Measurements from ENCODE around the gene TRAFD1.

Gene TRAFD1

DNA sequence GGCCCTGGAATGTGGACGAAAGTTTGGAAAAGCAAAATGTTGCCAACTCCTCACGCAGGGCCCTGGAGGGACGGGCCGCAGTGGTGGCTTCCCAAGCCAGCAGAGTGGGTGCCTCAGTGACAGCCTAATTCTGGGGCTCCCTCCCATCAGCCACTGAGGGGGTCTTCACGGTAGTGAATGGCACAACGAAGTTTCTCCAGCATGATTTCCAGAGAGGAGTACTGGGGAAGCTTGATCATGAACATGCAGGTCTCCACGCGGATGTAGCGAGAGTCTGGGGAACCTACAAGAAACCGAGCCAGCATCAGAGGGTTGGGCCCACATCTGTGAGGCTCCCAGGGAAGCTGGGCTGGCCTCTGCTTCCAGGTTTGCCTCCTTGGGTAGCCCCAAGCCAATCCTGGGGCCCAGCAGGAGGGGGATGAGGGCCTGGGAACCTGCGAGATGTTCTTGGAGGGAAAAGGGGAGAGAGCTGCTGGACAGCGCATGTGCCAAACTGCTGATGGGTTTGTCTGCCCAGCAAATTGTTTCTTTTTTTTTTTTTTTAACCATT lies 37.0 kb downstream of the TRAFD1 start:
- DNase-seq (ENCODE audit: low spot score in 2 of 2): no peak
- Mint-ChIP-seq H3K4me3 (no peak overlapping the region), H3K36me3 (peaks cover 46% of the 10 kb centered on the region)

DNA sequence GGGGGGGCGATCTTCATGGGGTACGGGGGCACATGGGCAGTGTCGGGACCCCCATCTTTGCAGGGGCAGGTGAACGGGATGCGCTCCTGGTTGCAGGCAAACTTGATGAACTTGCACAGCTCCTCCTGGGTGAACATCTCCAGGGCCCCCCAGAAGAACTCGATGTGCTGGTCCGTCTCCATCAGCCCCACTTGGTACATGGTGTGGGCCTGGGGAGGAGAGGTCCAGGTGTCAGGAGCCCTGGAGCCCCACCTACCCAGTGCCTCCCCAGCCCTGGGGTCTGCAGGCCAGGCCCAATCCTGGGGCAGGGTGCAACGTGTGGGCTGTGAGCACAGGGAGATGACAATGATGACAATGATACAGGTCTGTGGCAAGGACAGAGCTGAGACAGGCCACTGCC lies 37.7 kb downstream of the TRAFD1 start:
- Mint-ChIP-seq H3K9me3 (peaks cover 3% of the 10 kb centered on the region), H3K4me3 (no peak overlapping the region), H3K36me3 (peaks cover 40% of the 10 kb centered on the region), H3K27ac (no peak overlapping the region), H3K4me1 (peaks cover 18% of the 10 kb centered on the region)
- ATAC-seq (no peak), DNase-seq (ENCODE audit: low spot score in 2 of 2) (no peak)

More for the DNA sequence above, 37.0 kb downstream of the TRAFD1 start:
- H3K4me1 Mint-ChIP-seq: peaks cover 24% of the 10 kb centered on the region
- no peak for ATAC-seq
- H3K27ac Mint-ChIP-seq: no peak overlapping the region
- H3K9me3 Mint-ChIP-seq: peaks cover 9% of the 10 kb centered on the region

DNA sequence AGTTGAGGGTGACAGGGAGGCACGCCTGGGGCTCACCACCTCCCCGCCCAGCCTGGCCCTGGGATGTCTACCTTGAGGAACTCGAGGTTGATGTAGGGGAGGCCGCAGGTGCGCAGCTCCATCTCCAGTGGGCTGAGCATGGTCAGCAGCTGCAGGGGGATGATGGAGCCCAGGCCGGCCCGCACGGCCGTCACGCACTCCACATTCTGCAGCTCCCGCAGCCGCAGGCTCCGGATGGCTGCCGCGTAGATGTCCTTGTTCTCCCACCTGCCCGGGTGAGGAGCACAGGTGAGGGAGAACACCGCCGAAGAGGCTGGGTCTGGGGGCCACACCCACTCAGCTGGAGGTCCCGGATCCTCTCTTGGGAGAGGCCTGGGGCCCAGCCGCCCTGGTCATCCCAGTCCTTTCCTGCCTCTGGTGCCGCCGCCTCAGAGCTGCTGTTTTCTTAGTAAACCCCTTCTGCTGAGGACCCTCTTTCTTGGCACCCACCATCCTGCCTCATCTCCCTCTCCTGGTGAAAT lies 38.2 kb downstream of the TRAFD1 start:
- ATAC-seq (no peak), DNase-seq (ENCODE audit: low spot score in 2 of 2) (no peak)
- Mint-ChIP-seq H3K27ac (peak overlapping the region; percentile 37), H3K4me3 (no peak overlapping the region), H3K4me1 (peaks cover 14% of the 10 kb centered on the region), H3K9me3 (no peaks in the 10 kb centered on the region), H3K36me3 (peaks cover 38% of the 10 kb centered on the region)

DNA sequence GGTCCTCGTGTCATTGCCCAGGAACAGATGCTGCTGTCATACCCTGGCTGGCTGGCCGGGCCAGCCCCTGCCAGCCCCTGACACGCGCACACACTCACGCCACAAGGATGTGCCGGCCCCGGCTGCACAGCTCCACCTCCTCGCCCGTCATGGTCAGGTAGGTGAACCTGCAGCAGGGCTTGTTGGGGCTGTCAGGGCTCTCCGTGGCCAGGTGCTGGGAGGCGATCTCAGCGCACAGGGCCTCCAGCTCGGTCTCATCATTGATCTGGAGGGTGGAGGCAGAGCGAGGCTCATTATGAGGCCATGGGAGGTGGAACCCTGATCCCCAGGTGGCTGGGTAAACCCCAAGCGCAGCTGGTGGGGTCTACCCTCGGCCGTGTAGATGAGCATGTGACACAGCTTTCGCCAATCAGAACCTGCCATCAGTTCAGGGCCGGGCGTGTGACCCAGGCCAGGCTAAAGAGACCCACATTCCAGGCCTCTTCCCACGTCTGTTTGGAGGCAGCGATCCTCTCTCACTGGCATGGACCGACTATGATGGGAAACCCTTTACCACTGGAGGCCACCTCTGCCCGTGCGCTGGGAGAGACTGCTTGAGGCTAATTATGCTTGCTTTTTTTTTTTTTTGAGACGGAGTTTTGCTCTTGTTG lies 38.8 kb downstream of the TRAFD1 start:
- no peak overlapping the region for H3K4me3 Mint-ChIP-seq
- peaks cover 31% of the 10 kb centered on the region for H3K36me3 Mint-ChIP-seq
- H3K4me1 Mint-ChIP-seq: peaks cover 8% of the 10 kb centered on the region
- ATAC-seq: no peak
- peak overlapping the region; percentile 37 for H3K27ac Mint-ChIP-seq
- no peaks in the 10 kb centered on the region for H3K9me3 Mint-ChIP-seq
- no peak for DNase-seq (ENCODE audit: low spot score in 2 of 2)

DNA sequence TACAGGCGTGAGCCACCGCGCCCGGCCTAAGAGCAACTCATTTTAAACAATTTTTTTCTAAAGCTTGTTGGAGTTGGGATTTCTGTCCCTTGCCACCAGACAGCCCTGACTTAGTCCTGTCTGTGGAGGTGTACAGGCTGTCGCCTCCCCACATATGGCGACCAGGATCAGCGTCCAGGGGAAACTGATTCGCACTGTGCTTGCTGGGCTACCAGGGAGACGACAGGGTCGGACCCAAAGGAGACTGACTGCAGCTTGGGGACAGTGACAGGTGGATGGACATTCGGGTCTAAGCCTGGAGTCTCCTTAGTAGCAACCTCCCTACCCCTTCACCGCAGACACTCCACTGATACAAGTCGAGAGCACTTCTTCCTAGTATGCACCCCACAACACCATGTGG lies 40.3 kb downstream of the TRAFD1 start:
- Mint-ChIP-seq H3K9me3 (no peaks in the 10 kb centered on the region), H3K4me1 (peaks cover 9% of the 10 kb centered on the region), H3K27ac (peak overlapping the region; percentile 60), H3K4me3 (no peak overlapping the region), H3K36me3 (peaks cover 27% of the 10 kb centered on the region)
- no peak for ATAC-seq
- no peak for DNase-seq (ENCODE audit: low spot score in 2 of 2)

DNA sequence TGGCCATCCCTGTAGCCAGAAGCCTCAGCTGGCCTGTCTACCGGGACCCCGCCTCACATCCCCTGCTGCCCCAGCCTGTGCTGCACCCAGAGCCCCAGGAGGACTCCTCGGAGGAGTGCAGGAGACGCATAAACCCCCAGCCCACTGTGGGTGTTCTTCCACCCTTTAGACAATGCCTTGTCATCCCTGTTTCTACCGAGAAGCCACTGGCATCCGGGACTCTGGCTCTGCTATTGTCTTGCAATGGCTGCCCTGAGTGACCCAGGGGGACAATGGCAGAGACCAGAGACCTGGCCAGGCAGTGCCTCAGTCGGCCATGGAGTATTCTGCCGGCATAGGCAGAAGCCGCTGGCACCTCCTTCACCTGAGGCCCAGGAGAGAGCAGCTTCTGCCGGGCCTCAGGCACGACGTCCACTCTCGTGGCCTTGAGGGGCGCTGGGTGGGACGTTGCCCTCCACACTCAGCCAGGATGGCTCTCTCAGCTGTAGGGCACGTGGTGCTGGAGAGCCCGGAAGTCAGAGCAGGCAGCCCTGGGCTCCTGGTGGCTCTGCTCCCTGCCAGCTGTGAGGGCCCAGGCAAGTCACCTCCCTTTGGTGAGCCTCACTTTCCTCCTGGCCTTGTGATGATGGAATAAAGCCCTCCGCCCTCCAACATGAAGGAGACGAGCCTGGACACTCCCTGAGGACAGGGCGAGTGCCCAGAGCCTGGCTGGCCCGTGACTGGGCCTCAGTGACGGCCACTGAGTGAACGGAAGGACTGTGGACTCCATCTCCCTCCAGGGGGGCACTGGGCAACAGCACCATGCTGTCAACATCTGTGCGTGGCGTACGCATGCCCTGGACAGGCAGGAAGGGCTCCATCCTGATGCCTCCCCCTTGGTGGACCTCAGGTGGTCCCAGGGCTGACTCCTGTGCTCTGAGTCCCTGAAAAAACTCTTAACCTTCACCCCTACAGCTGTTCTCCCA lies 41.0 kb downstream of the TRAFD1 start:
- no peaks in the 10 kb centered on the region for H3K9me3 Mint-ChIP-seq
- peaks cover 9% of the 10 kb centered on the region for H3K4me1 Mint-ChIP-seq
- no peak overlapping the region for H3K4me3 Mint-ChIP-seq
- DNase-seq (ENCODE audit: low spot score in 2 of 2) (no peak), ATAC-seq (no peak)
- H3K27ac Mint-ChIP-seq: peak overlapping the region; percentile 60
- H3K36me3 Mint-ChIP-seq: peaks cover 27% of the 10 kb centered on the region

DNA sequence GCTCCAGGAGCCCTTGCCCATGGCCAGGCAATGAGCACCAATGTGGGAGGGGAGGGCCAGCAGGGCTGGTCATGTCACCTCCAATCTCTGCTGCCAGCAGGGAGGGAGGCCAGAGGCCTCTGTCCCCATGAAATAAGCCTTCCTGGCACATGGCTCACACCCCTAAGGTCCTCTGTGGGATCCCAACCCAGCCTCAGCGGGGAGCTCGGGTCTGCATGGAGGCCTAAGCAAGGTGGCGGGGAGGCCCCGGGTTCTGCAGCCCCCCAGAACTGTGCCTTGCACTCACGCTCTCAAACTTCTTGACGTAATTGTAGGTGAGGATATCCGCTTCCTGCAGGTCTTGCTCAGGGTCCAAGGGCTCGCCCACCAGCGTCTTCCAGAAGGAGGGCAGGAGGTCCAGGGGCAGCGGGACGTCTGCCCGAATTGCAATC lies 41.7 kb downstream of the TRAFD1 start:
- Mint-ChIP-seq H3K27ac (peak overlapping the region; percentile 34), H3K36me3 (peaks cover 26% of the 10 kb centered on the region), H3K9me3 (no peaks in the 10 kb centered on the region), H3K4me1 (peaks cover 9% of the 10 kb centered on the region), H3K4me3 (no peak overlapping the region)
- DNase-seq (ENCODE audit: low spot score in 2 of 2) (no peak), ATAC-seq (no peak)

DNA sequence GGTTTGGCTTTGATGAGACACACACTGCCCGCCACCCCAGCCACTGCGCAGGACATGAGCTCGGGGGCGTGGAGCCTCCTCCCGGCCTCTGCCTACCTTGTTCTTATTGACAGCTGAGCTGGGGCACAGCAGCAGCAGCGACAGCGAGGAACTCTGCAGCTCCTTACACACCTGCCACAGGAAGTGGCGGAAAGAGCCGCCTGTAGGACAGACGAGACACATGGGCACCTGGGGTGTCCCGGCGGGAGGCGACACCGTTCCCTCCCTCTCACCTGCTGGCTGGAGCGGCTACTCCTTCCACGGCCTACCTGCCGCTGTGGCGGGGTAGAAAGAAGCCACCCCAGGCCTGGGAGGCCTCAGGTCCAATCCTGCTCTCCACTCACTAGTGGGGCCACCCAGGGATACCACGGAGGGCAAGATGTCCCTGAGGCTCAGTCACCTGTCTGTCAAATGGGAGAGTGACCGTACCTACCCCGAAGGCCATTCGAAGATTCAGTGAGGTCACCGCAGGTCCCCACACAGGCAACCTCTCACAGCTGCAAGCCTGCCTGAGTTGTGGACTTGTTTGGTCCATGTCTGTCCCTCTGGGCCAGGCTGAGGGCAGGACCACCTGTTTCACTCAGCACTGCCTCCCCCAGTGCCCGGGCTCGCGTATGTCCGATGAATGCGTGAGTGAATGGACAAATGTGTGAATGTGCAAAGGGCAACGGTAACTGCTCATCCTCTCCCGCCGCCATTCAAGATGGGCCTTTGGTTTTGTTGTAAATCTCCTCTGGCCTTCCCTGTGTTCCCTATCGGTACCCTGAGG lies 42.6 kb downstream of the TRAFD1 start:
- ATAC-seq: no peak
- Mint-ChIP-seq H3K27ac (peak overlapping the region; percentile 34), H3K36me3 (peaks cover 18% of the 10 kb centered on the region), H3K4me1 (peaks cover 9% of the 10 kb centered on the region), H3K4me3 (no peak overlapping the region), H3K9me3 (no peaks in the 10 kb centered on the region)
- no peak for DNase-seq (ENCODE audit: low spot score in 2 of 2)

DNA sequence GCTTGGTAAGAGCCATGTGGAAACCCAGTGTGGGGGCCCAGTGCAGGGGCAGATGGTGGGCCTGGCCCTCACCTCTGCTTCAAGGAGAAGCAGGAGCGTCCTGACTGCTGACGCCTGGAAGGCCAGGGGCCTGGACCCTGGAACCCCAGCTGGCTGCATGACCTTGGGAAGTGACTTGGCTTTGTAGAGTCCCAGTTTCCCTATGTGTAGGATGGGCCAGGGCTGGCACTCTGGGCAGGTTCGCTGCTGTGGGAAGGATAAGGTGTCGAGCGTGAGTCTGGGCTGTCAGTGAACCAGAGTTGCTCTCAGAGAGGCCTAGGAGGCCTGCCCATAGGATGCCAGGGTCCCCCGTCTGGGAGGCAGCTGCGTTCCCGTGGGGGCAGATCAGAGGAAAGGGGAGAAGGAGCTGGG lies 43.2 kb downstream of the TRAFD1 start:
- DNase-seq (ENCODE audit: low spot score in 2 of 2) (no peak), ATAC-seq (no peak)
- Mint-ChIP-seq H3K4me1 (peaks cover 9% of the 10 kb centered on the region), H3K36me3 (peaks cover 18% of the 10 kb centered on the region), H3K27ac (no peak overlapping the region), H3K4me3 (no peak overlapping the region), H3K9me3 (no peaks in the 10 kb centered on the region)

DNA sequence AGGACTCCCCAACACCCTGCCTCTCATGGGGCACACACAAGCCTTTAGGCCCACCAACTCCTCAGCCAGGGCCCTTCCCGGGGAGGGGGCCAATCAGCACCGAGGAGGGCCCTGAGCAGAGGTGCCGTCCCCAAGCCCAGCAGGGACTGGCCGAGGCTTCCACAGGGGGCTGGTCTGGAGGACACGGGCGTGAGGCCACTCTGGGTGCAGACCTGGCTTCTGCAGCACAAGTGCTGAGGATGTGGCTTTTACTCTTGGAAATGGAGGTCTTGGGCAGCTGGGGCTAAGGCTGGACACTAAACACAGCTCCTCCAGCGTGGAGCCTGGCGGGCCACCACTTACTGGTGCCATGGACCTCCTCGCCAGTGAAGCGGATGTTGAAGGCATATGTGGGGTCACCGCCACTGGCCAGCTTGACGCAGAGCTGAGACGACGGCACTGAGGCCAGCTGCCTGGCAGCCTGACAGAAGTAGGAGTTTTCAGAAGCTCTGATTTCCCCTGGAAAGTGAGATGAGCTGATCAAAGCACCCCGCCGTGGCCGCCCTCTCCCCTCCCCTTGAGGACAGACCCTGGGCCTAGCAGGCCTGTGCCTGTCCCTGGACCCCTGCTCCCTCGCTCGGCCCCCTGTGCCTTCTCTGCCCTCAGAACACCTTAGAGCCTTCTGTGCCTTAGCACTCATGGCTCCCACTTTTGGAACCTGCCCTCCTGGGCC lies 44.0 kb downstream of the TRAFD1 start:
- Mint-ChIP-seq H3K27ac (peak overlapping the region; percentile 77), H3K9me3 (no peaks in the 10 kb centered on the region), H3K36me3 (peaks cover 18% of the 10 kb centered on the region), H3K4me1 (peaks cover 9% of the 10 kb centered on the region), H3K4me3 (no peak overlapping the region)
- DNase-seq (ENCODE audit: low spot score in 2 of 2): no peak
- peak; percentile 12 for ATAC-seq

DNA sequence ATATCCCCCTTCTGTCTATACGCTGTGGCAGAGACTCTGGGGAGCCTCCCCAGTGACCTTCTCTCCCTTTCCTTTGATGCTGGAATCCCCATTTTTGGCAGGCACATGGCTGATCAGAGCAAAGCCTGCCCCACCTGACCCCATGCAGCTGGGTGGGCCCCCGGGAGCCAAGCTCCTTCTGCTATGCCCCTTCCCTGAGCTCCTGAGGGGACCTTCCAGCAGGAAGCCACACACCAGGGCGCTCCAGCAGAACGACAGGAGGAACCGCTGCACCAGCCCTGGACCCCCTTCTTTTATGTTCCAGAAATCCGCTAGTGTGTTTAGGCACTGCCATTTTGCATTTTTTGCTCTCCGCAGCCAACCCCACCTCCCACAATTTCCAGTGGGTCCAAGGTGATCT lies 44.6 kb downstream of the TRAFD1 start:
- Mint-ChIP-seq H3K27ac (peak overlapping the region; percentile 77), H3K4me3 (no peak overlapping the region), H3K4me1 (peaks cover 9% of the 10 kb centered on the region), H3K36me3 (peaks cover 25% of the 10 kb centered on the region), H3K9me3 (no peaks in the 10 kb centered on the region)
- DNase-seq (ENCODE audit: low spot score in 2 of 2) (no peak), ATAC-seq (no peak)

DNA sequence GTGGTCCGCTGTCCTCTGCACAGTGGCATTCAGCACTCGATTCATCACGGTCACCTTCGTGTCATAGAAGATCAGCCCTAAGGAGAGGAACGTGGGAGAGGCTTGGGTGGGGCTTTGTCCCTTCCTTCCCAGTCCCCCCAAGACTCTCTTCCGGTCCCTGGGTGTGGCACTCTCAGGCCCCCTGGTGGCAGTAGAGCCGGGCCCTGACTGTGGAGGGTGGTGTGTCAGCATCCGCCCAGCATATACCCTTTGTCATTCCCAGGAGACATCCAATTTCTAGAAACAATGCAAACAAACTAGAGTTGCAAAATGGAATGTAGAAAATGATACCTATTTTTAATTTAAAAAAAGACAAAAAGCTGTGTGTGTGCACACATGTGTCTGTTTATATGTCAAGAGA lies 45.0 kb downstream of the TRAFD1 start:
- ATAC-seq (peak; percentile 45), DNase-seq (ENCODE audit: low spot score in 2 of 2) (no peak)
- Mint-ChIP-seq H3K4me3 (no peak overlapping the region), H3K9me3 (no peaks in the 10 kb centered on the region), H3K4me1 (peaks cover 9% of the 10 kb centered on the region), H3K36me3 (peaks cover 29% of the 10 kb centered on the region), H3K27ac (peak overlapping the region; percentile 77)

DNA sequence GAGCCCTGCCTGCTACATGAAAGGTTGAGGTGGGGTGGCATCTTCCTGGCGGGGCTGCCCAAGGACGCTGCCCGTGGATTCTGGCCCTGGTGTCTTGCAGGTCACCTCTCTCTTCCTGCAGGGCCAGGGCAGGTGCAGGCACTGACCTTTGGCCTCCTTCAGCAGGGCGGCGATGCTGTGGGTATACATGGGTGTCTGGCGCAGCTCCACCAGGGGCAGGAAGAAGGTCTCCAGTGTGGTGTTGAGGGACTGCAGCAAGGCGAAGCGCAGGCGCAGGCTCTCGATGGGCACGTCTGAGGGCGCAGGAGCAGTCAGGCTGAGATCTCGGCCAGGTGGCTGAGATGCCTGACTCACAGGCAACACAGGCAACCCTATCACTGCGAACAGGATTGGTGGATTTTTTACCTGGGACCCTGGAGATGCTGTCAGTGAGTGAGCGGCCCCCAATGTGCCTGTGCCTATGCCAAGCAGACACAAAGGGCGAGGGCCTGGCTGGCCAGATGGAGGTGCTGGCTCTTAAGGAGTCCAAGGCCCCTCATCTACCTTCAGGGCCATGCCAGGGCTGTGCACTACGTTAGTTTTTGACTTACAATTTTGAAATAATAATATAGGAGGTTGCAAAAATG lies 45.7 kb downstream of the TRAFD1 start:
- Mint-ChIP-seq H3K4me1 (peaks cover 9% of the 10 kb centered on the region), H3K9me3 (no peaks in the 10 kb centered on the region), H3K27ac (no peak overlapping the region), H3K36me3 (peaks cover 36% of the 10 kb centered on the region), H3K4me3 (no peak overlapping the region)
- DNase-seq (ENCODE audit: low spot score in 2 of 2) (no peak), ATAC-seq (no peak)

Measured in stimulated activated effector memory CD8-positive, alpha-beta T cell treated with anti-CD3 and anti-CD28 coated beads, Interleukin-12 subunit alpha, Interleukin-12 subunit beta, amount 100 ng/mL, for 72 hours (primary cell).